Mucosa of descending colon (tissue), 3 donors: ENCODE results near the gene SAMD11. TPM values are rescaled to one million over a fixed set of nuclear protein-coding genes. Genes with fewer than 3 reads are reported as not detected.
"Not testable (repeated sequence)": the region's sequence is repeated elsewhere in the genome, so short reads cannot be mapped to it uniquely, and the experiment has no call there.

Experiments
- ATAC-seq: fragments of 200-7000 bp; cut with Tn5 transposase; one replicate; pipeline ENCODE4 v1.9.1; 2020; ENCODE audit warnings: mild to moderate bottlenecking, moderate library complexity
- DNase-seq, 3 donors: peaks; one replicate each; pipeline ENCODE4 v3.0.0-alpha.2; 2020
- H3K36me3 ChIP-seq: fragments of 200-600 bp; one replicate; pipeline ENCODE4 v1.8.0; 2021; ENCODE audit warnings: low read depth, mild to moderate bottlenecking
- H3K4me1 ChIP-seq: fragments of 200-600 bp; one replicate; pipeline ENCODE4 v1.8.0; 2021; ENCODE audit warnings: low read depth, mild to moderate bottlenecking
- H3K4me3 ChIP-seq: fragments of 200-600 bp; one replicate; pipeline ENCODE4 v1.8.0; 2021; ENCODE audit warnings: mild to moderate bottlenecking
- H3K9me3 ChIP-seq: fragments of 200-600 bp; one replicate; pipeline ENCODE4 v1.8.0; 2021; ENCODE audit warnings: mild to moderate bottlenecking
- intact Hi-C, 2 donors: fragments of 100-400 bp; cut with DNase I in 1 of 2; cut with micrococcal nuclease in 1 of 2; formaldehyde crosslinking; loops; one replicate each; pipeline versions ENCODE4 v1.11.0 to v1.11.1; 2022; cut with DNase I, micrococcal nuclease
- total RNA-seq, 3 donors: library from RNA; stranded (reverse); fragmentation: NEBNext Ultra II Directional in 2 of 3; extraction: Animal tissue kit (Norgen Biotek cat#: 25700) in 2 of 3; gene quantifications; one replicate each; pipeline versions ENCODE4 v1.2.1 to v1.2.4, GENCODE V29; 2021 to 2023
- TF ChIP-seq, protein P1 (sequence below): fragments of 200-600 bp; IDR thresholded peaks from one replicate; pipeline ENCODE4 v1.8.0; 2022; ENCODE audit warnings: antibody characterized with exemption, mild to moderate bottlenecking
- donor health status: DM: no; HTN: no; CAD: no; lungs with moderate emphysema.
- donor health status: DM: no; HTN: no; CAD: no.
- donor health status: DM: no; HTN: yes; CAD: no.

Gene SAMD11
- total RNA-seq, 3 donors from 2014 or later, result 2.2 to 4.3 (median 2.7) TPM

- ATAC-seq, result no peak
- Histone ChIP-seq H3K4me3 (no peak overlapping the region), H3K9me3 (no peaks in the 10 kb centered on the region), H3K36me3 (no peaks in the 10 kb centered on the region), H3K4me1 (no peaks in the 10 kb centered on the region)
- intact Hi-C loops, result no loop called here
- TF ChIP-seq, protein P1, sequence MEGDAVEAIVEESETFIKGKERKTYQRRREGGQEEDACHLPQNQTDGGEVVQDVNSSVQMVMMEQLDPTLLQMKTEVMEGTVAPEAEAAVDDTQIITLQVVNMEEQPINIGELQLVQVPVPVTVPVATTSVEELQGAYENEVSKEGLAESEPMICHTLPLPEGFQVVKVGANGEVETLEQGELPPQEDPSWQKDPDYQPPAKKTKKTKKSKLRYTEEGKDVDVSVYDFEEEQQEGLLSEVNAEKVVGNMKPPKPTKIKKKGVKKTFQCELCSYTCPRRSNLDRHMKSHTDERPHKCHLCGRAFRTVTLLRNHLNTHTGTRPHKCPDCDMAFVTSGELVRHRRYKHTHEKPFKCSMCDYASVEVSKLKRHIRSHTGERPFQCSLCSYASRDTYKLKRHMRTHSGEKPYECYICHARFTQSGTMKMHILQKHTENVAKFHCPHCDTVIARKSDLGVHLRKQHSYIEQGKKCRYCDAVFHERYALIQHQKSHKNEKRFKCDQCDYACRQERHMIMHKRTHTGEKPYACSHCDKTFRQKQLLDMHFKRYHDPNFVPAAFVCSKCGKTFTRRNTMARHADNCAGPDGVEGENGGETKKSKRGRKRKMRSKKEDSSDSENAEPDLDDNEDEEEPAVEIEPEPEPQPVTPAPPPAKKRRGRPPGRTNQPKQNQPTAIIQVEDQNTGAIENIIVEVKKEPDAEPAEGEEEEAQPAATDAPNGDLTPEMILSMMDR, result no peak
- DNase-seq, result no peak
These were observed 37.0 kb upstream of the SAMD11 start for GRCh38 chr1:886760-887159.

GRCh38 chr1:888297-888696, 35.4 kb upstream of the SAMD11 start:
- no peaks in the 10 kb centered on the region for H3K4me1 ChIP-seq
- H3K9me3 ChIP-seq, result no peaks in the 10 kb centered on the region
- TF ChIP-seq, protein P1, result no peak
- intact Hi-C loops, result no loop called here
- DNase-seq (no peak), ATAC-seq (no peak)
- no peaks in the 10 kb centered on the region for H3K36me3 ChIP-seq
- no peak overlapping the region for H3K4me3 ChIP-seq

GRCh38 chr1:889774-890173, 33.9 kb upstream of the SAMD11 start:
- H3K36me3 ChIP-seq, intact Hi-C loops, DNase-seq, H3K4me1 ChIP-seq, H3K9me3 ChIP-seq, ATAC-seq, H3K4me3 ChIP-seq: not testable (repeated sequence)

GRCh38 chr1:890234-890633, 33.5 kb upstream of the SAMD11 start:
- H3K9me3 ChIP-seq, H3K4me3 ChIP-seq, intact Hi-C loops, DNase-seq, ATAC-seq, H3K4me1 ChIP-seq, H3K36me3 ChIP-seq: not testable (repeated sequence)

DNA sequence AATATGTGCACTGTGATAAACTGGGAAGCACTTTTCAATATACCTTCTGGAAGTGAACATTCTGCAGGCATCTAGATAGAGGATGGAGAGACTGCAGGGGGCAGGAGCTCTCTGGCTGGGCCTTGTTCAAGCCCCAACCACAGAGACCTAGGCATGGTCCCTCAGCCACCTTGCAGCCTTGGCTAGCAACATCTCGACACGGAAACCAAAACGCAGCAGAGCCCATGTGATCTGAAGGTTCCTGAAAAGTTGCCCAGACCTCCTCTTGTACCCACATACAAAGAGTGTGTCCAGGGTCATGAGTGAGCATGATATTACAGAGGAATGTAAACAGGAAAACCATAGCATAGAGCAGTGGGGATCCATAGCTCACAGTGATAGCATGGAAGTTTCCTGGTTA, 33.1 kb upstream of the SAMD11 start:
- intact Hi-C loops, result no loop called here
- ATAC-seq (no peak), DNase-seq (no peak)
- no peaks in the 10 kb centered on the region for H3K9me3 ChIP-seq
- H3K4me1 ChIP-seq, result no peaks in the 10 kb centered on the region
- H3K4me3 ChIP-seq, result no peak overlapping the region
- TF ChIP-seq, protein P1, result no peak
- H3K36me3 ChIP-seq, result no peaks in the 10 kb centered on the region

GRCh38 chr1:897226-897625, 26.5 kb upstream of the SAMD11 start:
- ATAC-seq (no peak), DNase-seq (no peak)
- no peak overlapping the region for H3K4me3 ChIP-seq
- H3K9me3 ChIP-seq, result no peaks in the 10 kb centered on the region
- TF ChIP-seq, protein P1, result no peak
- no peaks in the 10 kb centered on the region for H3K4me1 ChIP-seq
- no peaks in the 10 kb centered on the region for H3K36me3 ChIP-seq
- intact Hi-C loops, result no loop called here

DNA sequence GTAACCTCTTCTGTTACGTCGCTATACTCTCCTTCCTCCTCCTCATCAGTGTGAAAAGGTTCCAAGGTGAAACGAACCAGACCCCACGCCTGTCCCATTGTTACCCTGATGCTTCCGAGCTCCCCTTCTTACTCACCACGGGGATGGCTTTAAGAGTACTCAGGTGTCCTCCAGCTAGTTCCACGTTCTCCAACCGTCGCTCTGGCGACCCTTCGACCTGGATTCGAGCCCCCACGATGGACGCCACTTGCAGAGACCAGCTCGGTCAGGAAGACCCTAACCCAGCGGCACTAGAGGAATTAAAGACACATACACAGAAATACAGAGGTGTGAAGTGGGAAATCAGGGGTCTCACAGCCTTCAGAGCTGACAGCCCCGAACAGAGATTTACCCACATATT, 25.8 kb upstream of the SAMD11 start:
- not testable (repeated sequence) for H3K4me3 ChIP-seq, H3K36me3 ChIP-seq

More for the DNA sequence above, 25.8 kb upstream of the SAMD11 start:
- H3K4me1 ChIP-seq, H3K9me3 ChIP-seq, DNase-seq, intact Hi-C loops, ATAC-seq: not testable (repeated sequence)
